B cell (primary cell): ENCODE data around the gene PIN4. TPM values are rescaled to one million over a fixed set of nuclear protein-coding genes. Genes with fewer than 3 reads are reported as not detected.
"Not testable (repeated sequence)": the region's sequence is repeated elsewhere in the genome, so short reads cannot be mapped to it uniquely, and the experiment has no call there.

Experiments
- ATAC-seq: fragments of 200-7000 bp; cut with Tn5 transposase; one replicate; pipeline ENCODE4 v1.10.0; 2021; ENCODE audit warnings: low read depth, mild to moderate bottlenecking, moderate number of reproducible peaks, moderate library complexity
- CTCF ChIA-PET: fragments of 350-600 bp; sonication (Branson Sonifier 250); formaldehyde crosslinking; loops from one replicate; lab custom pipeline; 2021; ENCODE audit warnings: antibody characterized with exemption, inconsistent platforms; lab: Charles Lee
- POLR2A ChIA-PET: fragments of 350-600 bp; sonication (Branson Sonifier 250); formaldehyde crosslinking; loops from one replicate; lab custom pipeline; 2021; ENCODE audit warnings: antibody characterized with exemption; lab: Charles Lee
- DNase-seq: peaks from one replicate; pipeline ENCODE4 v3.0.0; 2013
- H2AFZ ChIP-seq: 2 replicates; pipeline ENCODE4 v1.6.1; 2012; ENCODE audit warnings: mild to moderate bottlenecking, low read depth, low read length; ENCODE audit not compliant: insufficient read depth, poor library complexity, severe bottlenecking
- H3K27ac ChIP-seq, 2 donors: 1 replicate in 1 of 2; 2 replicates in 1 of 2; pipeline ENCODE4 v1.5.1; 2012 to 2013; ENCODE audit warnings: low read length in 2 of 2, mild to moderate bottlenecking in 2 of 2, moderate library complexity in 1 of 2
- H3K27me3 ChIP-seq, 4 experiments: fragments of 200-600 bp in 1 of 4; sonication (generic) in 1 of 4; replicated peaks in 1 of 4; 1 replicate in 2 of 4; 2 replicates in 2 of 4; pipeline versions ENCODE4 v1.6.1 to v1.7.0; 2013 to 2016; ENCODE audit warnings: low read length in 3 of 4, mild to moderate bottlenecking in 2 of 4, mixed read lengths in 1 of 4, moderate library complexity in 1 of 4; ENCODE audit not compliant: insufficient read depth in 4 of 4, control insufficient read depth in 3 of 4; ENCODE audit errors: control extremely low read depth in 1 of 4
- H3K36me3 ChIP-seq, 2 experiments: replicated peaks in 1 of 2; 1 replicate in 1 of 2; 2 replicates in 1 of 2; pipeline versions ENCODE4 v1.6.1 to v1.7.1; 2013; ENCODE audit warnings: low read length in 1 of 2; ENCODE audit not compliant: insufficient read depth in 2 of 2, control insufficient read depth in 1 of 2; ENCODE audit errors: control extremely low read depth in 1 of 2, extremely low read depth in 1 of 2
- H3K4me1 ChIP-seq, 2 donors: fragments of 200-600 bp in 1 of 2; sonication (generic) in 1 of 2; 1 replicate in 1 of 2; 2 replicates in 1 of 2; pipeline versions ENCODE4 v1.5.1 to v1.6.1; 2013 to 2017; ENCODE audit warnings: low read length in 2 of 2; ENCODE audit not compliant: control insufficient read depth in 2 of 2, insufficient read depth in 2 of 2
- H3K4me2 ChIP-seq: replicated peaks from 2 replicates; pipeline ENCODE3; 2012; ENCODE audit warnings: mild to moderate bottlenecking, low read depth, low read length; ENCODE audit not compliant: poor library complexity, severe bottlenecking
- H3K4me3 ChIP-seq, 5 experiments: fragments of 200-600 bp in 1 of 5; sonication (generic) in 1 of 5; 1 replicate in 3 of 5; 2 replicates in 2 of 5; pipeline versions ENCODE4 v1.5.1 to v1.7.0; 2011 to 2016; ENCODE audit warnings: low read length in 4 of 5, mild to moderate bottlenecking in 4 of 5, low read depth in 2 of 5, control low read depth in 1 of 5, moderate library complexity in 1 of 5; ENCODE audit not compliant: insufficient read depth in 1 of 5; ENCODE audit errors: control extremely low read depth in 1 of 5, extremely low read depth in 1 of 5
- H3K79me2 ChIP-seq: fragments of 200-600 bp; sonication (generic); one replicate; pipeline ENCODE4 v1.6.0; 2016; ENCODE audit warnings: low read length; ENCODE audit not compliant: control insufficient read depth, insufficient read depth
- H3K9ac ChIP-seq: fragments of 200-600 bp; sonication (generic); 2 replicates; pipeline ENCODE4 v1.6.1; 2017; ENCODE audit warnings: mild to moderate bottlenecking, low read length, moderate library complexity
- H3K9me3 ChIP-seq, 3 donors: one replicate each; pipeline versions ENCODE4 v1.6.1 to v1.7.1; 2013; ENCODE audit warnings: low read length in 2 of 3; ENCODE audit not compliant: control insufficient read depth in 2 of 3, insufficient read depth in 1 of 3; ENCODE audit errors: control extremely low read depth in 1 of 3
- H4K20me1 ChIP-seq: 2 replicates; pipeline ENCODE4 v1.6.0; 2012; ENCODE audit warnings: mild to moderate bottlenecking, low read length; ENCODE audit not compliant: insufficient read depth, control insufficient read depth, poor library complexity, severe bottlenecking
- H3K27ac Mint-ChIP-seq: one replicate; pipeline ENCODE4 v1.8.0; 2021; ENCODE audit warnings: mixed read lengths
- H3K27me3 Mint-ChIP-seq: one replicate; pipeline ENCODE4 v1.8.0; 2021; ENCODE audit warnings: mixed read lengths
- H3K4me1 Mint-ChIP-seq: one replicate; pipeline ENCODE4 v1.8.0; 2021; ENCODE audit warnings: mixed read lengths
- H3K4me3 Mint-ChIP-seq: one replicate; pipeline ENCODE4 v1.8.0; 2021; ENCODE audit warnings: mixed read lengths
- H3K9me3 Mint-ChIP-seq: one replicate; pipeline ENCODE4 v1.8.0; 2022; ENCODE audit warnings: mixed read lengths; ENCODE audit not compliant: insufficient read depth
- EZH2 ChIP-seq: IDR thresholded peaks from 2 replicates; pipeline ENCODE4 v1.6.1; 2012; ENCODE audit warnings: borderline replicate concordance, low read depth, mild to moderate bottlenecking, moderate library complexity, low read length; ENCODE audit not compliant: insufficient read depth, poor library complexity, severe bottlenecking
- WGBS: methylation state at CpG from one replicate; pipeline ENCODE4 v1.1.5; 2013; ENCODE audit warnings: missing lambda C conversion rate; ENCODE audit not compliant: insufficient coverage; 5-methylcytosine and 5-hydroxymethylcytosine counted together
- intact Hi-C: fragments of 100-400 bp; cut with micrococcal nuclease; formaldehyde crosslinking; loops from one replicate; pipeline ENCODE4 v1.10.0; 2022
- polyA plus RNA-seq: library from polyadenylated mRNA; depleted of rRNA; stranded (reverse); fragments of >200 nt; gene quantifications from 2 replicates; pipeline ENCODE4 v1.2.3, GENCODE V29; 2012
- total RNA-seq, 2 donors: library from RNA; stranded (reverse); fragments of 120-200 nt in 1 of 2; gene quantifications; 1 replicate in 1 of 2; 2 replicates in 1 of 2; pipeline versions ENCODE4 v1.2.3 to v1.2.4, GENCODE V29; 2013 to 2022
- TF ChIP-seq, protein P1 (sequence below): fragments of 200-600 bp; IDR thresholded peaks from one replicate; pipeline ENCODE4 v1.8.0; 2022; ENCODE audit warnings: antibody characterized with exemption, mild to moderate bottlenecking

Gene PIN4
- total and polyA plus RNA-seq, 2 donors (not counting 1 experiment from before 2014, with no cell fraction given): 2.5 to 16.0 TPM

DNA sequence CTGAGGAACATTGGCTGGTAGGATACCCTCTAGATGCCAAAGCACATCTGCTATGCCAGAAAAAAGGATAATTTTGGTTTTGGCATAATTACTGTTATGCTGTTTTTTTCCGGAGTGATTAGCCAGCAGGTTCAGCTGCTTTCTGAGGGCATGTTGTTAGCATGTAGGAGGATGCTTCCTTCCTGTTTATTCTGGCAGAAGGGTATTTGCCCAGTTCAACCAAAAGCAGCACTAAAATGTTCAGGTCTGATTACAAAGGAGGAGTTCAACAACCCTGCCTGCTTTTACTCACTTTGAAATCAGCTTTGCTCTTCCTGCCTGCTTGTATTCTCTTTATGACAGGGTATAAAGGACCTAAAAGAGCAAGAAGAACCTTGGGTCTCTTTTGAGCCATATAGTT, 35.4 kb downstream of the PIN4 start:
- no peaks in the 10 kb centered on the region for H3K36me3 ChIP-seq
- Mint-ChIP-seq H3K4me3 (no peak overlapping the region), H3K27me3 (no peaks in the 10 kb centered on the region), H3K4me1 (no peaks in the 10 kb centered on the region), H3K27ac (no peak overlapping the region), H3K9me3 (no peaks in the 10 kb centered on the region)
- POLR2A ChIA-PET: no interaction called here
- TF ChIP-seq, protein P1, sequence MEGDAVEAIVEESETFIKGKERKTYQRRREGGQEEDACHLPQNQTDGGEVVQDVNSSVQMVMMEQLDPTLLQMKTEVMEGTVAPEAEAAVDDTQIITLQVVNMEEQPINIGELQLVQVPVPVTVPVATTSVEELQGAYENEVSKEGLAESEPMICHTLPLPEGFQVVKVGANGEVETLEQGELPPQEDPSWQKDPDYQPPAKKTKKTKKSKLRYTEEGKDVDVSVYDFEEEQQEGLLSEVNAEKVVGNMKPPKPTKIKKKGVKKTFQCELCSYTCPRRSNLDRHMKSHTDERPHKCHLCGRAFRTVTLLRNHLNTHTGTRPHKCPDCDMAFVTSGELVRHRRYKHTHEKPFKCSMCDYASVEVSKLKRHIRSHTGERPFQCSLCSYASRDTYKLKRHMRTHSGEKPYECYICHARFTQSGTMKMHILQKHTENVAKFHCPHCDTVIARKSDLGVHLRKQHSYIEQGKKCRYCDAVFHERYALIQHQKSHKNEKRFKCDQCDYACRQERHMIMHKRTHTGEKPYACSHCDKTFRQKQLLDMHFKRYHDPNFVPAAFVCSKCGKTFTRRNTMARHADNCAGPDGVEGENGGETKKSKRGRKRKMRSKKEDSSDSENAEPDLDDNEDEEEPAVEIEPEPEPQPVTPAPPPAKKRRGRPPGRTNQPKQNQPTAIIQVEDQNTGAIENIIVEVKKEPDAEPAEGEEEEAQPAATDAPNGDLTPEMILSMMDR: no peak
- TF ChIP-seq EZH2: no peak
- no peak overlapping the region for H3K9ac ChIP-seq
- no peaks in the 10 kb centered on the region for H3K9me3 ChIP-seq
- H3K4me1 ChIP-seq: no peaks in the 10 kb centered on the region
- no peak overlapping the region for H3K4me3 ChIP-seq
- no CpG with 5 or more reads among the region's 1 CpG for WGBS
- no peaks in the 10 kb centered on the region for H4K20me1 ChIP-seq
- H2AFZ ChIP-seq: no peak overlapping the region
- no peaks in the 10 kb centered on the region for H3K79me2 ChIP-seq
- no peak for ATAC-seq
- no peak for DNase-seq
- no peaks in the 10 kb centered on the region for H3K27me3 ChIP-seq
- CTCF ChIA-PET: no interaction called here
- H3K27ac ChIP-seq: no peak overlapping the region
- intact Hi-C loops: no loop called here
- no peak overlapping the region for H3K4me2 ChIP-seq

DNA sequence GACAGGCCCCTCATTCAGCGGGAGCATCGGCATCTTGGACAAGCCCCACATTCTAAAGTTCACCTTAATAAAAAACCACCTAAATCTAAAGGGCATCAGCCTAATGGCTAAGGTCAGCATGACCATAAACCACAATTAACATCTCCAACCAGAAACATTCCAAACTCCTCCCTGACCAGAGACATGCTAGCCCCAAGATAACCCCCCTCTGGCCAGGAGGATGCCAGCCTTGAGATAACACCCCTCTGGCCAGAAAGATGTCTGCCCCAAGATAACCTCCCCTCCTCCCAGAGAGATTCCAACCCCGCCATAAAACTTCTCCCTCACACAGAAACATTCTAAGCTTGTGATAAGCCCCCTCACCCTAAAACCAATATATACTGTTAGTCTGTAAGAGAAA, 38.8 kb downstream of the PIN4 start:
- not testable (repeated sequence) for H3K27ac ChIP-seq

More for the DNA sequence above, 38.8 kb downstream of the PIN4 start:
- H3K27ac Mint-ChIP-seq, H3K9me3 Mint-ChIP-seq, H3K9me3 ChIP-seq, H3K36me3 ChIP-seq, H3K79me2 ChIP-seq, H3K4me1 Mint-ChIP-seq, H3K4me3 ChIP-seq, H2AFZ ChIP-seq, DNase-seq, H3K4me1 ChIP-seq, H3K4me3 Mint-ChIP-seq, CTCF ChIA-PET, ATAC-seq, intact Hi-C loops, H4K20me1 ChIP-seq, H3K4me2 ChIP-seq, POLR2A ChIA-PET, H3K27me3 Mint-ChIP-seq, H3K27me3 ChIP-seq, H3K9ac ChIP-seq: not testable (repeated sequence)
- no CpG with 5 or more reads among the region's 3 CpGs for WGBS
